HepG2 (cell line): ENCODE data around the gene HOXB4. TPM values are rescaled to one million over a fixed set of nuclear protein-coding genes. Genes with fewer than 3 reads are reported as not detected.
"Not testable (repeated sequence)": the region's sequence is repeated elsewhere in the genome, so short reads cannot be mapped to it uniquely, and the experiment has no call there.

ENCODE experiments used
- ATAC-seq: fragments of 200-7000 bp; cut with Tn5 transposase; 3 replicates; pipeline ENCODE4 v1.9.1; 2020; ENCODE audit warnings: mild to moderate bottlenecking, moderate library complexity
- BruUV-seq: library from RNA; stranded (reverse); fragments of 400-500 nt; replicated peaks from 2 replicates; lab custom pipeline; 2021; lab: Mats Ljungman, UMichigan
- CTCF ChIA-PET: fragments of 300-600 bp; formaldehyde crosslinking; extraction: SDS; loops from one replicate; lab custom pipeline; 2021; ENCODE audit warnings: low total read pairs, inconsistent platforms, low intra/inter-chr PET ratio; lab: Yijun Ruan, JAX
- POLR2A ChIA-PET: fragments of 350-600 bp; sonication (Branson Sonifier 250); formaldehyde crosslinking; loops from one replicate; lab custom pipeline; 2020; ENCODE audit warnings: antibody characterized with exemption, inconsistent platforms; lab: Yijun Ruan, JAX
- DNase-seq: peaks from one replicate; pipeline ENCODE4 v3.0.0-alpha.2; 2015; ENCODE audit warnings: low spot score
- FAIRE-seq: peaks from 3 replicates; lab custom pipeline; 2011; peaks lifted over from hg19 to GRCh38; lab: Jason Lieb, UNC
- H2AFZ ChIP-seq: one replicate; pipeline ENCODE4 v1.6.1; 2011; ENCODE audit warnings: low read length, inconsistent platforms
- H3K27ac ChIP-seq: fragments of 300-600 bp; 3 replicates; pipeline ENCODE4 v1.8.0; 2011; ENCODE audit warnings: mixed run types, mild to moderate bottlenecking, mixed read lengths, low read length, inconsistent platforms; ENCODE audit not compliant: insufficient read depth; ENCODE audit errors: extremely low read length
- H3K27me3 ChIP-seq, 2 experiments: fragments of 200-600 bp in 1 of 2; 2 replicates in 1 of 2; 3 replicates in 1 of 2; pipeline versions ENCODE4 v1.6.0 to v1.8.0; 2011; ENCODE audit warnings: low read length in 2 of 2, mild to moderate bottlenecking in 2 of 2, moderate library complexity in 2 of 2, inconsistent platforms in 1 of 2; ENCODE audit not compliant: insufficient read depth in 2 of 2, control insufficient read depth in 1 of 2
- H3K36me3 ChIP-seq, 2 experiments: fragments of 200-600 bp in 1 of 2; replicated peaks in 1 of 2; 2 replicates in 1 of 2; 3 replicates in 1 of 2; pipeline versions ENCODE4 v1.5.1 to v1.8.0; 2011; ENCODE audit warnings: low read length in 2 of 2, inconsistent platforms in 1 of 2; ENCODE audit not compliant: insufficient read depth in 2 of 2, control insufficient read depth in 1 of 2
- H3K4me1 ChIP-seq: 2 replicates; pipeline ENCODE4 v1.5.1; 2012; ENCODE audit warnings: low read length, inconsistent platforms; ENCODE audit not compliant: insufficient read depth
- H3K4me2 ChIP-seq: 2 replicates; pipeline ENCODE4 v1.6.0; 2011; ENCODE audit warnings: low read depth, low read length, inconsistent platforms
- H3K4me3 ChIP-seq, 3 experiments: fragments of 200-600 bp in 1 of 3; sonication (generic), shearing (Covaris generic) in 1 of 3; replicated peaks in 1 of 3; 2 replicates each; pipeline ENCODE4 v1.5.1; 2011 to 2016; ENCODE audit warnings: low read length in 3 of 3, inconsistent platforms in 2 of 3, low read depth in 2 of 3, mild to moderate bottlenecking in 2 of 3, control low read depth in 1 of 3, mixed read lengths in 1 of 3; ENCODE audit not compliant: insufficient read depth in 1 of 3
- H3K79me2 ChIP-seq: one replicate; pipeline ENCODE4 v1.6.1; 2011; ENCODE audit warnings: low read length, inconsistent platforms; ENCODE audit not compliant: insufficient read depth
- H3K9ac ChIP-seq: 2 replicates; pipeline ENCODE4 v1.6.0; 2011; ENCODE audit warnings: mild to moderate bottlenecking, low read depth, low read length, inconsistent platforms; ENCODE audit not compliant: insufficient read depth
- H3K9me3 ChIP-seq: 2 replicates; pipeline ENCODE4 v1.5.1; 2012; ENCODE audit warnings: mild to moderate bottlenecking, low read length
- H4K20me1 ChIP-seq: 2 replicates; pipeline ENCODE4 v1.6.0; 2011; ENCODE audit warnings: inconsistent platforms, mild to moderate bottlenecking, low read length, moderate library complexity; ENCODE audit not compliant: insufficient read depth
- GTF2F1 ChIP-seq: fragments of 150-350 bp; IDR thresholded peaks from 2 replicates; pipeline ENCODE4 v1.6.1; 2014; ENCODE audit warnings: low read length
- KLF15 ChIP-seq: sonication (generic); formaldehyde crosslinking; IDR thresholded peaks from 2 replicates; pipeline ENCODE4 v1.8.1; 2023; ENCODE audit warnings: borderline replicate concordance, mild to moderate bottlenecking, inconsistent platforms, missing genetic modification reagents, mixed read lengths
- MXD1 ChIP-seq: sonication (generic); formaldehyde crosslinking; IDR thresholded peaks from 2 replicates; pipeline ENCODE4 v1.4.0; 2020; ENCODE audit warnings: mild to moderate bottlenecking, missing genetic modification reagents
- NFYC ChIP-seq: IDR thresholded peaks from 2 replicates; pipeline ENCODE4 v1.6.1; 2016; ENCODE audit warnings: missing genetic modification reagents, missing compliant biosample characterization
- ZNF317 ChIP-seq: sonication (generic); formaldehyde crosslinking; IDR thresholded peaks from 2 replicates; pipeline ENCODE4 v1.5.0; 2020; ENCODE audit warnings: mild to moderate bottlenecking, missing genetic modification reagents
- ZNF574 ChIP-seq: sonication (generic); formaldehyde crosslinking; IDR thresholded peaks from 2 replicates; pipeline ENCODE4 v1.4.0; 2020; ENCODE audit warnings: missing genetic modification reagents
- ZNF609 ChIP-seq: sonication (generic); formaldehyde crosslinking; IDR thresholded peaks from 2 replicates; pipeline ENCODE4 v1.4.0; 2020; ENCODE audit warnings: mild to moderate bottlenecking, missing genetic modification reagents, borderline replicate concordance
- ZNF713 ChIP-seq: sonication (generic); formaldehyde crosslinking; IDR thresholded peaks from 2 replicates; pipeline ENCODE4 v1.4.0; 2020; ENCODE audit warnings: mild to moderate bottlenecking, missing genetic modification reagents
- ZNF883 ChIP-seq: sonication (generic); formaldehyde crosslinking; IDR thresholded peaks from 2 replicates; pipeline ENCODE4 v1.5.1; 2020; ENCODE audit warnings: mild to moderate bottlenecking, missing genetic modification reagents; ENCODE audit errors: not compliant biosample characterization
- WGBS: methylation state at CpG from one replicate; pipeline ENCODE4 v1.1.6; 2017; ENCODE audit warnings: low lambda C conversion rate; 5-methylcytosine and 5-hydroxymethylcytosine counted together
- in situ Hi-C: cut with HindIII; loops from 2 replicates; pipeline ENCODE4 v1.10.0; 2017; ENCODE audit warnings: low pct_unique_long_range_greater_than_20kb; ENCODE audit not compliant: extremely low pct_ligation_motif_present
- intact Hi-C: fragments of 100-400 bp; cut with micrococcal nuclease; formaldehyde crosslinking; loops from one replicate; pipeline ENCODE4 v1.10.0; 2022; ENCODE audit not compliant: unreplicated experiment
- polyA plus RNA-seq, 8 experiments: library from polyadenylated mRNA; depleted of rRNA in 3 of 8; stranded (reverse) in 7 of 8; unstranded in 1 of 8; fragments of >200 nt; fragmentation: Illumina TruSeq in 4 of 8; extraction: Trizol in 4 of 8; gene quantifications; 2 replicates each; pipeline versions ENCODE4 v1.2.1 to v1.2.3, GENCODE V29; 2011 to 2016; ENCODE audit warnings: low read depth in 4 of 8, missing spikeins in 1 of 8, mixed read lengths in 1 of 8; ENCODE audit not compliant: insufficient read depth in 1 of 8
- total RNA-seq, 5 experiments: library from RNA; depleted of rRNA; stranded (reverse); fragments of >200 nt; fragmentation: Illumina TruSeq; extraction: Trizol; gene quantifications; 2 replicates each; pipeline ENCODE4 v1.2.3, GENCODE V29; 2016; ENCODE audit warnings: low read depth in 1 of 5

HOXB4 gene
- total and polyA plus RNA-seq, 2 of the 13 experiments (the other 11 are each of a cell fraction or from before 2014, with no cell fraction given): not detected

GRCh38 chr17:48535793-48536559, 42.2 kb downstream of the HOXB4 start:
- H3K9ac ChIP-seq, H3K36me3 ChIP-seq, in situ Hi-C loops, H3K79me2 ChIP-seq, DNase-seq, H3K27ac ChIP-seq, H4K20me1 ChIP-seq, H3K9me3 ChIP-seq, POLR2A ChIA-PET, intact Hi-C loops, H3K4me3 ChIP-seq, H3K4me1 ChIP-seq, BruUV-seq, FAIRE-seq, H3K4me2 ChIP-seq, ATAC-seq, H2AFZ ChIP-seq, CTCF ChIA-PET: not testable (repeated sequence)
- peaks cover 0 to 40% of the 10 kb centered on the region in 2 experiments for H3K27me3 ChIP-seq
- WGBS: 13% methylated on average over 9 of the region's 9 CpGs

- in situ Hi-C loops: no loop called here
- Histone ChIP-seq H3K4me2 (no peak overlapping the region), H3K4me3 (no peak overlapping the region), H3K27me3 (peaks cover 3 to 53% of the 10 kb centered on the region in 2 experiments), H3K27ac (no peak overlapping the region), H2AFZ (no peak overlapping the region), H3K36me3 (no peaks in the 10 kb centered on the region), H3K4me1 (no peaks in the 10 kb centered on the region), H3K9me3 (no peaks in the 10 kb centered on the region), H3K9ac (no peak overlapping the region), H4K20me1 (no peaks in the 10 kb centered on the region), H3K79me2 (no peaks in the 10 kb centered on the region)
- WGBS: 33% methylated on average over 4 of the region's 8 CpGs
- intact Hi-C loops: no loop called here
- CTCF ChIA-PET: no interaction called here
- ATAC-seq (no peak), FAIRE-seq (no peak), DNase-seq (no peak)
- POLR2A ChIA-PET: no interaction called here
- no TSS peak for BruUV-seq
- TF ChIP-seq ZNF883 (CRISPR knock-in tag) (no peak), ZNF317 (CRISPR knock-in tag) (no peak), KLF15 (no peak), MXD1 (no peak), ZNF713 (CRISPR knock-in tag) (no peak), NFYC (CRISPR knock-in tag) (no peak), GTF2F1 (no peak), ZNF574 (CRISPR knock-in tag) (no peak), ZNF609 (no peak)
Measured at GRCh38 chr17:48532261-48532660, 45.9 kb downstream of the HOXB4 start.
